ENCODE measurements around the gene ZNF428. TPM values are rescaled to one million over a fixed set of nuclear protein-coding genes. Genes with fewer than 3 reads are reported as not detected.
A peak's percentile ranks its signal among the peaks of the same experiment; 100 is the strongest.

Gene ZNF428
- total and polyA plus RNA-seq, 10 donors, result 19.9 to 54.7 (median 27.7) TPM

DNA sequence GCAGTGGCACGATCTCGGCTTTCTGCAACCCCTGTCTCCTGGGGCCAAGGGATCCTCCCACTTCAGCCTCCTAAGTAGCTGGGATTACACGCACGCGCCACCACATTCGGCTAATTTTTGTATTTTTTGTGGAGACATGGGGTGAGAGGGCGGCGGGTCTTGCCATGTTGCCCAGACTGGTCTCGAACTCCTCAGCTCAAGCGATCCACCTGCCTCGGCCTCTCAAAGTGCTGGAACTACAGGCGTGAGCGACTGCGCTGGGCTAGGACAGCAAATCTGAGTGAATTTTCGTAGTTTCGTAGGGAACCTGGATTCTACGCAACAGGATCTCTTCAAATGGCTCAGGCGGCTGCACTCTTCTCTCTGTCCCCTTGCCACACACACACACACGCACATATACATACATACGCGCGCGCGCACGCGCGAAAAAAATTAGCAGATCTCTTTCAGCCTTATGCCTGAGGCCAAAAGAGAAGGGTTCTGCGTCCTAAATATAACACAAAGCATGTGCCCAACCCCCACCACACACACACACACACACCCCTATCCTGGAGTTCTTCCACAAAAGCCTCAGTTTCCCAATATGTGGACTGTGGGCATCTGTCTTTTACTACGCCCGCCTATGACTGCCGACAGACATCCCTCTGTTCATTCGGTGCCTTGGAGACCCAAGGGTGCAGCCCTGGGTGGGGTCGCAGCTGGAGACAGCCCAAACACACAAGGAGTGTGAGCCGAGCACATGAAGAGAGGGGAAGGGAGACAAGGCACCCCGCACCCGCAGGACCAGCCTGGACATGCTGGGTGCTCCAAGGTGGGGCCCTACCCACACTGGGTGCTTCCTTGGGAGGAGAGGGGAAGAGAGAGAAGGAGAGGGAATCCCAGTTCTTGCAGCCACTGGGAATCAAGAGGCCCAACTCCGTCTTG, 43.2 kb downstream of the ZNF428 start:
- Histone ChIP-seq H3K36me3 (peaks cover 0 to 28% (median 3%) of the 10 kb centered on the region in 6 donors), H3K4me1 (peaks cover 9 to 72% (median 38%) of the 10 kb centered on the region in 6 donors), H3K27ac (peak overlapping the region in 7 of 8 donors; percentile 22 to 93 (median 86)), H3K9me3 (no peaks in the 10 kb centered on the region), H3K27me3 (replicated peaks in 1 of 7) (no peaks in the 10 kb centered on the region), H3K4me3 (peak overlapping the region; percentile 20 to 93 (median 75))
- WGBS, 5 donors, result 62 to 77% (median 74%) methylated on average over 37 of the region's 37 CpGs
- TF ChIP-seq POLR2A (IDR thresholded peaks at IDR 0.05) (no peak), POLR2AphosphoS5 (IDR thresholded peaks at IDR 0.05) (no peak)
- TF ChIP-seq, protein P1, sequence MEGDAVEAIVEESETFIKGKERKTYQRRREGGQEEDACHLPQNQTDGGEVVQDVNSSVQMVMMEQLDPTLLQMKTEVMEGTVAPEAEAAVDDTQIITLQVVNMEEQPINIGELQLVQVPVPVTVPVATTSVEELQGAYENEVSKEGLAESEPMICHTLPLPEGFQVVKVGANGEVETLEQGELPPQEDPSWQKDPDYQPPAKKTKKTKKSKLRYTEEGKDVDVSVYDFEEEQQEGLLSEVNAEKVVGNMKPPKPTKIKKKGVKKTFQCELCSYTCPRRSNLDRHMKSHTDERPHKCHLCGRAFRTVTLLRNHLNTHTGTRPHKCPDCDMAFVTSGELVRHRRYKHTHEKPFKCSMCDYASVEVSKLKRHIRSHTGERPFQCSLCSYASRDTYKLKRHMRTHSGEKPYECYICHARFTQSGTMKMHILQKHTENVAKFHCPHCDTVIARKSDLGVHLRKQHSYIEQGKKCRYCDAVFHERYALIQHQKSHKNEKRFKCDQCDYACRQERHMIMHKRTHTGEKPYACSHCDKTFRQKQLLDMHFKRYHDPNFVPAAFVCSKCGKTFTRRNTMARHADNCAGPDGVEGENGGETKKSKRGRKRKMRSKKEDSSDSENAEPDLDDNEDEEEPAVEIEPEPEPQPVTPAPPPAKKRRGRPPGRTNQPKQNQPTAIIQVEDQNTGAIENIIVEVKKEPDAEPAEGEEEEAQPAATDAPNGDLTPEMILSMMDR (IDR thresholded peaks at IDR 0.05 in 8 of 11, conservative IDR thresholded peaks at IDR 0.05 in 3 of 11), result no peak
- intact Hi-C loops (cut with DNase I; ENCODE audit: low total_unique reads), result no loop called here
- peak; percentile 77 for DNase-seq

DNA sequence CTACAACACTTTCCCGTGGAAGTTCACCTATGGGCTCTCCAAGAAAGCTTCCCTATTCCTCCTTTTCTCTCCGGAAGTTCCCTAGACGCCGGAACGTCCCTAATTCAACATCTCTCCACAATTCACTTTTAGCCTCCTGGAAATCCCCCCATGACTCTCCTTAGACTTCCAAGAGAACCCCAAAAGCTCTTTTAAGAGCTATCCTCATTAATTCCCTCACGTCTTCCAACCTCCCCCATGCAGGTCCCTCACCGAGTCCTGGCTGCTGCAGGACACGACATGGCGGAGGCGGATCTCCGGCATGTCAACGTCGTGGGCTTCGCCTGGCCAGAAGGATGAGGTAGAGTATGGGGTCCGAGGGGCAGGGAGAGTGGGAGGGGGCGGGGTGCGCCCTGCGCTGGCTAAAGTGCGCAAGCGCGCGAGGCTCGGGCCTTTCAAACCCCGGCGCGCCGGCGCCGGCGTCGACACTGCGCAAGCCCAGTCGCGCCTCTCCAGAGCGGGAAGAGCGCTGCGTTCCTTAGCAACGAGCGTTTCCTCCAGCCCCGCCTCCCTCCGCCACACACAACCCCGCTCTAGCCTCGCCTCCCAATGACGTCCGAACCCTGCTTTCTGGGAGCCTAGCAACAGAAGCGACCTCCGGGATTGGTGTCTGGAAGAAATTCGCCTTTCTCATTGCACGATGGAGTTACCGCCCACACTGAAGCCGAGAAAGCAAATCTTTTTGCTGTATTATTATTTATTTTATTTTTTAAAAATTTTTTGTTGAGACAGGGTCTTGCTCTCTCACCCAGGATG, 44.1 kb downstream of the ZNF428 start, which contains the start of the genes PINLYP and XRCC1:
Gene PINLYP (plus strand): TSS at position 646 of the 795 bp plus-strand sequence. CDS start 1,391 bp downstream, outside the sequence.
Gene XRCC1 (minus strand): TSS at position 372 of the 795 bp plus-strand sequence. CDS start 69 bp downstream, at position 303.
- 0 to 1% (median 1%) methylated on average over 30 to 51 of the region's 51 CpGs for WGBS, 5 donors
- TF ChIP-seq, protein P1 (IDR thresholded peaks at IDR 0.05 in 8 of 11, conservative IDR thresholded peaks at IDR 0.05 in 3 of 11), result peak in 2 of 11 experiments; percentile 19 to 20
- TF ChIP-seq POLR2AphosphoS5 (IDR thresholded peaks at IDR 0.05) (peak; percentile 88 to 91 (median 90)), POLR2A (IDR thresholded peaks at IDR 0.05) (peak in 2 of 3 donors; percentile 51 to 68)
- DNase-seq, result peak; percentile 99

DNA sequence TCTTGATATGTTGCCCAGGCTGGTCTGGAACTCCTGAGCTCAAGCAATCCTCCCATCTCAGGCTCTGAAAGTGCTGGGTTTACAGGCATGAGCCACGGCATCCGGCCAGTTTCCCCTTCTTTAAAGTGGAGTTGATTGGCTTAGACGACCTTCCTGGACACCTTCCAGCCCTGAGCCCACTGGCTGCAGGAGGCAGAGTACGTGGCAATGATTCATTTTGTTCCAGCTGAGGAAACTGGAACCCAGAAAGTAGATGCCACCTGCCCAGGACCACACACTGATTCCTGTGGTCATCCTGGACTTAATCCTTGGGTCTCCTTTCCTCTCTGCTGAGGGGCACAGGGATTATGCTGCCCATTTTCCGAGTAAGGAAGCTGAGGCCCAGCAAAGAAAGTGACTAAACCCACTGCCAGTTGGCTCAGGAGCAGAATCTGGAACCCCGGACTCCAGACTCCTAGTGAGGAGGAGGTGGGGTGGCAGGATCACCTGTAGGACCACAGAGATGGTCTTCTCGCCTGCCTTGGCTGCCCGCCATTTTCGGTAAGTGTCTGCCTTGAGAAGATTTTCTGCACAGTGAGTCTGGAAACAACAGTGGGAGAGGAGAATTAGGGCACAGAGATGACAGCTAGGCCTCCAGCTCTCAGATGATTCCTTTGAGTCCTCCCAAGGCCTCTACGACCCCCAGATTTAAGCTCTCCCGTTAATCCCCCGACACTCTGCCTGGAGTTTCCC, 44.8 kb downstream of the ZNF428 start:
- Histone ChIP-seq H3K9me3 (no peaks in the 10 kb centered on the region), H3K36me3 (peaks cover 0 to 38% (median 3%) of the 10 kb centered on the region in 6 donors), H3K4me1 (peaks cover 9 to 72% (median 36%) of the 10 kb centered on the region in 6 donors), H3K4me3 (peak overlapping the region; percentile 61 to 93 (median 75)), H3K27me3 (replicated peaks in 1 of 7) (no peaks in the 10 kb centered on the region), H3K27ac (peak overlapping the region; percentile 62 to 93 (median 86))
- TF ChIP-seq, protein P1 (IDR thresholded peaks at IDR 0.05 in 8 of 11, conservative IDR thresholded peaks at IDR 0.05 in 3 of 11), result no peak
- TF ChIP-seq POLR2A (IDR thresholded peaks at IDR 0.05) (no peak), POLR2AphosphoS5 (IDR thresholded peaks at IDR 0.05) (no peak)
- DNase-seq, result no peak
- WGBS, 5 donors, result 29 to 41% (median 32%) methylated on average over 12 of the region's 12 CpGs
- intact Hi-C loops (cut with DNase I; ENCODE audit: low total_unique reads), result no loop called here

More for the DNA sequence above, 44.1 kb downstream of the ZNF428 start, which contains the start of the genes PINLYP and XRCC1:
- intact Hi-C loops (cut with DNase I; ENCODE audit: low total_unique reads), result no loop called here
- peak within 1 kb of the TSS; percentile 62 to 93 (median 86) for H3K27ac ChIP-seq
- no peaks in the 10 kb centered on the region for H3K27me3 ChIP-seq (replicated peaks in 1 of 7)
- peaks cover 9 to 72% (median 35%) of the 10 kb centered on the region in 6 donors for H3K4me1 ChIP-seq
- peaks cover 0 to 37% (median 3%) of the 10 kb centered on the region in 6 donors for H3K36me3 ChIP-seq
- no peaks in the 10 kb centered on the region for H3K9me3 ChIP-seq
- H3K4me3 ChIP-seq, result peak within 1 kb of the TSS; percentile 61 to 93 (median 75)

Data from spleen (tissue), 11 donors.